ENCODE data around the gene LRP1. TPM values are rescaled to one million over a fixed set of nuclear protein-coding genes. Genes with fewer than 3 reads are reported as not detected.

The LRP1 gene
- total and polyA plus RNA-seq, 4 donors, result 36.8 to 992 (median 370) TPM

GRCh38 chr12:57153415-57153997 lies 25.2 kb downstream of the LRP1 start:
- Histone ChIP-seq H3K4me3 (ENCODE audit: low read length in 2 of 2) (no peak overlapping the region), H3K36me3 (ENCODE audit: control insufficient read depth in 1 of 2, insufficient read depth in 2 of 2, low read length in 1 of 2) (peaks cover 0 to 10% of the 10 kb centered on the region in 2 donors), H3K4me1 (ENCODE audit: control insufficient read depth in 1 of 2, insufficient read depth in 2 of 2, low read length in 2 of 2) (peaks cover 0 to 8% of the 10 kb centered on the region in 2 donors), H3K27ac (ENCODE audit: low read depth in 1 of 2, low read length in 2 of 2) (peak overlapping the region; percentile 71 to 91), H3K27me3 (ENCODE audit: control insufficient read depth in 1 of 2, insufficient read depth in 2 of 2, low read length in 1 of 2) (no peaks in the 10 kb centered on the region), H3K9me3 (ENCODE audit: control insufficient read depth, low read length) (no peaks in the 10 kb centered on the region)
- ATAC-seq (ENCODE audit: low FRiP score) (no peak), DNase-seq (no peak)
- 80 to 82% methylated on average over 1 of the region's 1 CpG for WGBS, 2 donors
- intact Hi-C loops (cut with DNase I), result loop anchor here in 1 of 2 donors (2.0 kb wide), 1 partner anchor 21 kb away; no protein-coding TSS in a partner anchor

- intact Hi-C loops (cut with DNase I), result no loop called here
- H3K4me1 ChIP-seq (ENCODE audit: control insufficient read depth in 1 of 2, insufficient read depth in 2 of 2, low read length in 2 of 2), result peaks cover 0 to 8% of the 10 kb centered on the region in 2 donors
- WGBS, 2 donors, result 90% methylated on average over 6 of the region's 6 CpGs
Measured at GRCh38 chr12:57154076-57154475, 25.8 kb downstream of the LRP1 start.

DNA sequence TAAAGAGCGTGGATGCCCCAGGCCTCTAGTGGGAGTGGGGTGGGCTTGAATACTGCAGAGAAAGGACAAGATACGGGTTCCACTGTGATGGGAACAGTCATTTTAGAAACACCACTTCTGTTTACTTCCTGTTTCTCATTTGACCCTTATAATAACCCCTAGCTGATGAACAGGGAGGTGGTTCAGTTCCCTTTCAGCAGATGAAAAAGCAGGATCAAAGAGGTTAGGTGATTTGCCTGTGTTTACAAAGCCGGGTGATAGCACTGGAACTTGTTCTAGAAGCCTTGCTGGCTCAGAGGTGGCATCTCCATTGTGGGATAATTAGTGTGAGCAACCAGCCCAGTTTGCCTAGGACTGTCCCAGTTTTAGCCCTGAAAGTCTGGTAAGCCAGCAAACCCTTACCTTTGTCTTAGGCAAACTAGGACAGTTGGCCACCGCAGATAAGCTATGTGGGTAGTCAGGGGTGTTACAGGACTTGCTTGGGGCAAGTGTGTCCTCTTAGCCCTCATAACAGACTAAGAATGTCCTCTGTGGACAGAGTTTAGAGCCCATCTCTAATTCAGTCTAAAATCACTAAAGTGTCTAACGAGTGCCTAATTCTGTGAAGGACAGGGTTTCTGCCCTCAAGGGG lies 26.6 kb downstream of the LRP1 start:
- 88 to 93% methylated on average over 5 of the region's 5 CpGs for WGBS, 2 donors
- peaks cover 0 to 8% of the 10 kb centered on the region in 2 donors for H3K4me1 ChIP-seq (ENCODE audit: control insufficient read depth in 1 of 2, insufficient read depth in 2 of 2, low read length in 2 of 2)
- H3K4me3 ChIP-seq (ENCODE audit: low read length in 2 of 2), result no peak overlapping the region
- H3K36me3 ChIP-seq (ENCODE audit: control insufficient read depth in 1 of 2, insufficient read depth in 2 of 2, low read length in 1 of 2), result peaks cover 0 to 10% of the 10 kb centered on the region in 2 donors
- no peak for ATAC-seq (ENCODE audit: low FRiP score)
- intact Hi-C loops (cut with DNase I), result no loop called here
- H3K27me3 ChIP-seq (ENCODE audit: control insufficient read depth in 1 of 2, insufficient read depth in 2 of 2, low read length in 1 of 2), result no peaks in the 10 kb centered on the region
- H3K27ac ChIP-seq (ENCODE audit: low read depth in 1 of 2, low read length in 2 of 2), result no peak overlapping the region
- no peak for DNase-seq
- H3K9me3 ChIP-seq (ENCODE audit: control insufficient read depth, low read length), result no peaks in the 10 kb centered on the region

More at GRCh38 chr12:57154076-57154475, 25.8 kb downstream of the LRP1 start:
- Histone ChIP-seq H3K27me3 (ENCODE audit: control insufficient read depth in 1 of 2, insufficient read depth in 2 of 2, low read length in 1 of 2) (no peaks in the 10 kb centered on the region), H3K27ac (ENCODE audit: low read depth in 1 of 2, low read length in 2 of 2) (no peak overlapping the region), H3K9me3 (ENCODE audit: control insufficient read depth, low read length) (no peaks in the 10 kb centered on the region), H3K36me3 (ENCODE audit: control insufficient read depth in 1 of 2, insufficient read depth in 2 of 2, low read length in 1 of 2) (peaks cover 0 to 10% of the 10 kb centered on the region in 2 donors), H3K4me3 (ENCODE audit: low read length in 2 of 2) (no peak overlapping the region)
- DNase-seq (no peak), ATAC-seq (ENCODE audit: low FRiP score) (no peak)

GRCh38 chr12:57156701-57157403 lies 28.6 kb downstream of the LRP1 start:
- Histone ChIP-seq H3K36me3 (ENCODE audit: control insufficient read depth in 1 of 2, insufficient read depth in 2 of 2, low read length in 1 of 2) (peaks cover 10 to 21% of the 10 kb centered on the region in 2 donors), H3K4me1 (ENCODE audit: control insufficient read depth in 1 of 2, insufficient read depth in 2 of 2, low read length in 2 of 2) (peaks cover 0 to 8% of the 10 kb centered on the region in 2 donors), H3K9me3 (ENCODE audit: control insufficient read depth, low read length) (no peaks in the 10 kb centered on the region), H3K27ac (ENCODE audit: low read depth in 1 of 2, low read length in 2 of 2) (no peak overlapping the region), H3K27me3 (ENCODE audit: control insufficient read depth in 1 of 2, insufficient read depth in 2 of 2, low read length in 1 of 2) (no peaks in the 10 kb centered on the region), H3K4me3 (ENCODE audit: low read length in 2 of 2) (no peak overlapping the region)
- peak in 1 of 2 donors; percentile 80 for DNase-seq
- WGBS, 2 donors, result 80 to 82% methylated on average over 16 of the region's 16 CpGs
- no peak for ATAC-seq (ENCODE audit: low FRiP score)
- intact Hi-C loops (cut with DNase I), result no loop called here

GRCh38 chr12:57157588-57158173 lies 29.4 kb downstream of the LRP1 start:
- no peaks in the 10 kb centered on the region for H3K9me3 ChIP-seq (ENCODE audit: control insufficient read depth, low read length)
- H3K27me3 ChIP-seq (ENCODE audit: control insufficient read depth in 1 of 2, insufficient read depth in 2 of 2, low read length in 1 of 2), result no peaks in the 10 kb centered on the region
- DNase-seq, result peak in 1 of 2 donors; percentile 86
- 89 to 91% methylated on average over 5 of the region's 5 CpGs for WGBS, 2 donors
- H3K4me1 ChIP-seq (ENCODE audit: control insufficient read depth in 1 of 2, insufficient read depth in 2 of 2, low read length in 2 of 2), result peaks cover 0 to 7% of the 10 kb centered on the region in 2 donors
- intact Hi-C loops (cut with DNase I), result no loop called here
- peaks cover 16 to 24% of the 10 kb centered on the region in 2 donors for H3K36me3 ChIP-seq (ENCODE audit: control insufficient read depth in 1 of 2, insufficient read depth in 2 of 2, low read length in 1 of 2)
- H3K4me3 ChIP-seq (ENCODE audit: low read length in 2 of 2), result no peak overlapping the region
- no peak overlapping the region for H3K27ac ChIP-seq (ENCODE audit: low read depth in 1 of 2, low read length in 2 of 2)
- no peak for ATAC-seq (ENCODE audit: low FRiP score)

- H3K27ac ChIP-seq (ENCODE audit: low read depth in 1 of 2, low read length in 2 of 2), result no peak overlapping the region
- DNase-seq (no peak), ATAC-seq (ENCODE audit: low FRiP score) (no peak)
- peaks cover 0 to 2% of the 10 kb centered on the region in 2 donors for H3K4me1 ChIP-seq (ENCODE audit: control insufficient read depth in 1 of 2, insufficient read depth in 2 of 2, low read length in 2 of 2)
- peaks cover 19 to 25% of the 10 kb centered on the region in 2 donors for H3K36me3 ChIP-seq (ENCODE audit: control insufficient read depth in 1 of 2, insufficient read depth in 2 of 2, low read length in 1 of 2)
- WGBS, 2 donors, result 65% methylated on average over 16 of the region's 16 CpGs
- intact Hi-C loops (cut with DNase I), result no loop called here
- H3K9me3 ChIP-seq (ENCODE audit: control insufficient read depth, low read length), result no peaks in the 10 kb centered on the region
- no peaks in the 10 kb centered on the region for H3K27me3 ChIP-seq (ENCODE audit: control insufficient read depth in 1 of 2, insufficient read depth in 2 of 2, low read length in 1 of 2)
- no peak overlapping the region for H3K4me3 ChIP-seq (ENCODE audit: low read length in 2 of 2)
Measured at GRCh38 chr12:57158186-57158585, 29.9 kb downstream of the LRP1 start.

GRCh38 chr12:57158665-57159064 lies 30.4 kb downstream of the LRP1 start:
- Histone ChIP-seq H3K27ac (ENCODE audit: low read depth in 1 of 2, low read length in 2 of 2) (peak overlapping the region in 1 of 2 donors; percentile 4), H3K9me3 (ENCODE audit: control insufficient read depth, low read length) (no peaks in the 10 kb centered on the region), H3K4me1 (ENCODE audit: control insufficient read depth in 1 of 2, insufficient read depth in 2 of 2, low read length in 2 of 2) (no peaks in the 10 kb centered on the region), H3K36me3 (ENCODE audit: control insufficient read depth in 1 of 2, insufficient read depth in 2 of 2, low read length in 1 of 2) (peaks cover 19 to 25% of the 10 kb centered on the region in 2 donors), H3K27me3 (ENCODE audit: control insufficient read depth in 1 of 2, insufficient read depth in 2 of 2, low read length in 1 of 2) (no peaks in the 10 kb centered on the region), H3K4me3 (ENCODE audit: low read length in 2 of 2) (no peak overlapping the region)
- intact Hi-C loops (cut with DNase I), result no loop called here
- 5 to 16% methylated on average over 4 of the region's 4 CpGs for WGBS, 2 donors
- peak; percentile 50 for ATAC-seq (ENCODE audit: low FRiP score)
- DNase-seq, result no peak

- Histone ChIP-seq H3K9me3 (ENCODE audit: control insufficient read depth, low read length) (no peaks in the 10 kb centered on the region), H3K27ac (ENCODE audit: low read depth in 1 of 2, low read length in 2 of 2) (no peak overlapping the region), H3K36me3 (ENCODE audit: control insufficient read depth in 1 of 2, insufficient read depth in 2 of 2, low read length in 1 of 2) (peaks cover 19 to 23% of the 10 kb centered on the region in 2 donors), H3K27me3 (ENCODE audit: control insufficient read depth in 1 of 2, insufficient read depth in 2 of 2, low read length in 1 of 2) (no peaks in the 10 kb centered on the region), H3K4me3 (ENCODE audit: low read length in 2 of 2) (no peak overlapping the region), H3K4me1 (ENCODE audit: control insufficient read depth in 1 of 2, insufficient read depth in 2 of 2, low read length in 2 of 2) (no peaks in the 10 kb centered on the region)
- ATAC-seq (ENCODE audit: low FRiP score), result no peak
- WGBS, 2 donors, result 12 to 21% methylated on average over 4 of the region's 4 CpGs
- intact Hi-C loops (cut with DNase I), result no loop called here
- peak in 1 of 2 donors; percentile 72 for DNase-seq
Measured at GRCh38 chr12:57159311-57159710, 31.0 kb downstream of the LRP1 start.
